Thyroid gland (tissue), 4 donors: ENCODE data around the gene SATB2. TPM values are rescaled to one million over a fixed set of nuclear protein-coding genes. Genes with fewer than 3 reads are reported as not detected.

Experiments
- DNase-seq, 2 donors: peaks; one replicate each; pipeline ENCODE4 v3.0.0-alpha.2; 2019
- H3K27ac ChIP-seq, 3 donors: fragments of 200-600 bp; sonication (generic); 1 replicate in 2 of 3; 2 replicates in 1 of 3; pipeline ENCODE4 v1.5.1; 2016 to 2019; ENCODE audit warnings: mild to moderate bottlenecking in 1 of 3, moderate library complexity in 1 of 3
- H3K27me3 ChIP-seq: fragments of 200-600 bp; sonication (generic); one replicate; pipeline ENCODE4 v1.5.1; 2019
- H3K36me3 ChIP-seq, 2 donors: fragments of 200-600 bp; sonication (generic); one replicate each; pipeline ENCODE4 v1.5.1; 2016 to 2019
- H3K4me1 ChIP-seq, 2 donors: fragments of 200-600 bp; sonication (generic); one replicate each; pipeline ENCODE4 v1.5.1; 2017 to 2019
- H3K4me3 ChIP-seq, 3 donors: fragments of 200-600 bp; sonication (generic); replicated peaks in 1 of 3; 1 replicate in 2 of 3; 2 replicates in 1 of 3; pipeline ENCODE4 v1.5.1; 2016; ENCODE audit warnings: mild to moderate bottlenecking in 1 of 3
- H3K9me3 ChIP-seq: fragments of 200-600 bp; sonication (generic); one replicate; pipeline ENCODE4 v1.5.1; 2017
- CTCF ChIP-seq, 6 experiments: fragments of 200-600 bp in 3 of 6; fragments of 450-650 bp in 3 of 6; sonication (generic) in 3 of 6; IDR thresholded peaks; one replicate each; pipeline ENCODE4 v1.5.1; 2016 to 2019; ENCODE audit warnings: antibody characterized with exemption in 6 of 6, mild to moderate bottlenecking in 2 of 6, inconsistent platforms in 1 of 6, moderate library complexity in 1 of 6
- POLR2A ChIP-seq, 2 donors: fragments of 450-650 bp; IDR thresholded peaks; one replicate each; pipeline ENCODE4 v1.6.1; 2017; ENCODE audit warnings: antibody characterized with exemption in 2 of 2, mild to moderate bottlenecking in 2 of 2, moderate library complexity in 1 of 2
- WGBS, 2 donors: methylation state at CpG; one replicate each; pipeline ENCODE4 v1.1.5; 2017; 5-methylcytosine and 5-hydroxymethylcytosine counted together
- intact Hi-C: fragments of 100-400 bp; cut with DNase I; formaldehyde crosslinking; loops from one replicate; pipeline ENCODE4 v1.15.1; 2023
- total RNA-seq, 4 donors: library from RNA; depleted of rRNA; stranded (reverse); fragments of >200 nt; gene quantifications; one replicate each; pipeline ENCODE4 v1.2.3, GENCODE V29; 2016

SATB2 gene
- total RNA-seq, 4 donors from 2014 or later: 1.9 to 2.9 (median 1.9) TPM

- Histone ChIP-seq H3K4me1 (no peaks in the 10 kb centered on the region), H3K27me3 (no peaks in the 10 kb centered on the region), H3K9me3 (no peaks in the 10 kb centered on the region), H3K27ac (no peak overlapping the region), H3K4me3 (no peak overlapping the region), H3K36me3 (no peaks in the 10 kb centered on the region)
- no peak for DNase-seq
- TF ChIP-seq CTCF (IDR thresholded peaks at IDR 0.05) (no peak), POLR2A (IDR thresholded peaks at IDR 0.05) (no peak)
- 38 to 88% methylated on average over 1 of the region's 1 CpG for WGBS, 2 donors
- intact Hi-C loops: no loop called here
These were observed 65.4 kb downstream of the SATB2 start for GRCh38 chr2:199392363-199392762.

- Histone ChIP-seq H3K4me1 (no peaks in the 10 kb centered on the region), H3K27me3 (no peaks in the 10 kb centered on the region), H3K36me3 (no peaks in the 10 kb centered on the region), H3K4me3 (no peak overlapping the region), H3K27ac (no peak overlapping the region), H3K9me3 (no peaks in the 10 kb centered on the region)
- DNase-seq: no peak
- intact Hi-C loops: no loop called here
- TF ChIP-seq CTCF (IDR thresholded peaks at IDR 0.05): no peak
- TF ChIP-seq POLR2A (IDR thresholded peaks at IDR 0.05): no peak
- 82 to 86% methylated on average over 1 of the region's 1 CpG for WGBS, 2 donors
These were observed 68.9 kb downstream of the SATB2 start for GRCh38 chr2:199388728-199389268.

- no peaks in the 10 kb centered on the region for H3K9me3 ChIP-seq
- H3K27ac ChIP-seq: no peak overlapping the region
- no peak for DNase-seq
- H3K4me1 ChIP-seq: no peaks in the 10 kb centered on the region
- no peak overlapping the region for H3K4me3 ChIP-seq
- intact Hi-C loops: no loop called here
- no peaks in the 10 kb centered on the region for H3K27me3 ChIP-seq
- H3K36me3 ChIP-seq: no peaks in the 10 kb centered on the region
- no peak for TF ChIP-seq POLR2A (IDR thresholded peaks at IDR 0.05)
- TF ChIP-seq CTCF (IDR thresholded peaks at IDR 0.05): no peak
- 97 to 100% methylated on average over 1 of the region's 1 CpG for WGBS, 2 donors
These were observed 73.7 kb downstream of the SATB2 start for GRCh38 chr2:199384043-199384442.

- 67% methylated on average over 4 of the region's 4 CpGs for WGBS, 2 donors
- H3K4me3 ChIP-seq: no peak overlapping the region
- DNase-seq: no peak
- H3K4me1 ChIP-seq: no peaks in the 10 kb centered on the region
- no peak overlapping the region for H3K27ac ChIP-seq
- no peaks in the 10 kb centered on the region for H3K36me3 ChIP-seq
- intact Hi-C loops: no loop called here
- H3K9me3 ChIP-seq: no peaks in the 10 kb centered on the region
- H3K27me3 ChIP-seq: no peaks in the 10 kb centered on the region
- TF ChIP-seq POLR2A (IDR thresholded peaks at IDR 0.05) (no peak), CTCF (IDR thresholded peaks at IDR 0.05) (no peak)
These were observed 74.7 kb downstream of the SATB2 start for GRCh38 chr2:199383021-199383420.

- no peak for DNase-seq
- Histone ChIP-seq H3K27me3 (no peaks in the 10 kb centered on the region), H3K4me1 (no peaks in the 10 kb centered on the region), H3K36me3 (no peaks in the 10 kb centered on the region), H3K4me3 (no peak overlapping the region), H3K9me3 (no peaks in the 10 kb centered on the region), H3K27ac (no peak overlapping the region)
- TF ChIP-seq CTCF (IDR thresholded peaks at IDR 0.05) (no peak), POLR2A (IDR thresholded peaks at IDR 0.05) (no peak)
- intact Hi-C loops: no loop called here
- 65 to 72% methylated on average over 6 of the region's 6 CpGs for WGBS, 2 donors
These were observed 75.6 kb downstream of the SATB2 start for GRCh38 chr2:199382091-199382490.
